Stimulated activated CD4-positive, alpha-beta T cell treated with anti-CD3 and anti-CD28 coated beads, Interleukin-15, amount 100 ng/mL, for 1 hour (primary cell): ENCODE results near the gene ALAD.
"Not testable (repeated sequence)": the region's sequence is repeated elsewhere in the genome, so short reads cannot be mapped to it uniquely, and the experiment has no call there.

Source experiments
- DNase-seq, 2 donors: peaks; one replicate each; pipeline ENCODE4 v3.0.0-alpha.2; 2020; ENCODE audit warnings: low read depth in 1 of 2, low spot score in 1 of 2

Gene ALAD

DNA sequence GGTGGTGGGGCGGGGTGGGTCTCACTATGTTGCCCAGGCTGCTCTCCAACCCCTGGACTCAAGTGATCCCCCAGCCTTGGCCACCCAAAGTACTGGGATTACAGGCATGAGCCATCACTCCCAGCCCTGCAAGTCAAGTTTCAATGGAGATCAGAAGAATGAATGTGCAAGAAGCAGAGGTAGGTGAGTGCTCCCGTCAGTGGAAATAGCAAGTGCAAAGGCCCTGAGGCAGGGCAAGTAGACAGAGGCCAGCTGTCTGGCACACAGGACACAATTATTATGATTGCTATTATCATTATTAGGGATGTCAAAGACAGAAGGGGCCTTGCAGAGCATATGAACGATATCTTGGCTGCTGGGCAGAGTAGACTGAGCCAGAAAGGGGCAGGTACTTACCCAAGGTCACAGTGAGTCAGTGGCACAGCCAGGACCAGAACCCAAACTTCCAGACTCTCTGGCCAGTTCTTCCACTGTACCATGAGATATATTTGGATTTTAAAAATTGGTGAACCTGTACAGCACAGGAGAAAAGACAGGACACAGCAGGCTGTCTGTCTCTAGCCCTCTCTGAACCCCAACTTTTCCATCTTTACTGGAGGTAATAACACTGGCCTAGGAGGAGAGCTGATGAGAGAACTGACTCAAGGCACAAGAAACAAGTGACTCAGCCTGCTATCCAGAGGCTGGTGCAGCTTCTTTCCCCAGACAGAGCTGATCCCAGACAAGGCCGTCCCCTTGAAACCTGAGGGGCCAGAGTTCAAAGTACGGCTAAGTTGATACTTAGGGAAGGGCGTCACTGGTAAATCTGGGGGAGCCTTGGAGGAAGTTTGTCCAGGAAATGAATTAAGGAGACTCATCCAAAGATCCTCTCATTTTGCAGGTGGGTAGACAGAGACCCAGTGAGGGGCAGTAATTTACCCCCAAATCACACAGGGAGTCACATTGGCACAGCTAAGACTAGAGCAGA lies 25.7 kb downstream of the ALAD start:
- DNase-seq, result no peak

DNA sequence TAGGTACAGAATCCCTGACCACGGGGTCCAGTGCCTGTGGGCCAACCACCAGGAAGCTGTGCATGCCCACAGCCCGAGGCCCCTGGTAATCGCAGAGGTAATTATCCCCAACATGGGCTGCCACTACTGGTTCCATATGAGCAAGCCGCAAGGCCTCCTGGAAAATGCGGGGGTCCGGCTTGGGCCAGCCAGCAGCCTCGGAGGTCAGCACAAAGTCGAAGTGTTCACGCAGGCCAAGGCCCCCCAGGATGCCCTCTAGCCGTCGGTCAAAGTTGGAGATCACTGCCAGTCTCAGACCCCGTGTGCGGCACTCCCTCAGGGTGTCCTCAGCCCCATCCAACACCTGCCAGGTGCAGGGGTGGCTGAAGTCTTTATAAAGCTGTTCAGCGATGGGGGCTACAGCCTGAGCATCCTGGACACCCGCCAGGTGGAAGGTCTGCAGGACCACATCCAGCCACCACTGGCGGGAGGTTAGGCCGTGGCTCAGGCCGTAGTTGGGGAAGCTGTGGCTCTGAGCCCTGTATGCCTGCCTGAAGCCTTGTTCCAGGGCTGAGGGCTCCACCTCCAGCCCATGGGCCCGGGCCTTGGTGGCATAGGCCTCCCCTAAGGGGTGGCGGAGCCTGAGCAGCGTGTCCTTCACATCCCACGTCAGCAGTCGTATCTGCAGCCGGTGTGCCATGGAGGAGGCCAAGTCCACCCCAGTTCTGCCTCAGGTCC lies 27.2 kb downstream of the ALAD start:
- no peak for DNase-seq

DNA sequence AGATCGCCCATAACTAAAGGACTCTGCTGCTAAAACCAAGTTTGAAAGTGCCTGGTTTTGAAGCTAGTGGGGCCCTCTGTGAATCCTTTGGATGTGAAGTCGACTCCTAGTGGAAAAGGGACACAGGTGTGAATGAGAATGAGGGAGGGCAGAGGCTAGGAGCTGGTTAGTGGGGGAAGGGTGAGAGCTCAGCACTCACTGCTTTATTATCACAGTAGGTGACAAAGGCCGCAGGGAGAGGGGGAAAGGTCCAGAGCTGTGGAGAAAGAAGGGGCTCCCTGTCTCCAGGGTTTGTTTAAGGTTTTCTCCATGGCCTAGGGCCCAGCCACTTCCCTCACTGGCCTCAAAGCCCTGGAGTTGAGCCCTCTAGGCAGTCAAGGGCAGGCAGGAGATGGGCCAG lies 27.8 kb downstream of the ALAD start:
- DNase-seq, result no peak

DNA sequence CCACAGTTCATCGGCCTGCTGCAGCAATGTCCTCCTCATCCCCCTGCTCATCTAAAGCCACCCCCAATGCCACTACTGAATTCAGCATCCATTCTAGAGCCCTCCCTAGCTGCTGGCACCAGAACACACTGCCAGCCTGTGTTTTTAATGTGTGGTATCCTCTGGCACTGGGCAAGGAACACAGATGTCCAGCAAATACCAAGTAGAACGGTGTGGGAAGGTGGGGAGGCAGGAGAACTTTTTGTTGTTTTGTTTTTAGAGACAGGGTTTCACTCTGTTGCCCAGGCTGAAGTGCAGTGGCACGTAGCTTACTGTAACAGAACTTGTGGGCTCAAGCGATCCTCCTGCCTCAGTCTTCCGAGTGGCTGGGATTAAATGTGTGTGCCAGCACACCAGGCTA lies 29.0 kb downstream of the ALAD start:
- no peak for DNase-seq

GRCh38 chr9:113370806-113371325 lies 30.2 kb downstream of the ALAD start:
- no peak for DNase-seq

DNA sequence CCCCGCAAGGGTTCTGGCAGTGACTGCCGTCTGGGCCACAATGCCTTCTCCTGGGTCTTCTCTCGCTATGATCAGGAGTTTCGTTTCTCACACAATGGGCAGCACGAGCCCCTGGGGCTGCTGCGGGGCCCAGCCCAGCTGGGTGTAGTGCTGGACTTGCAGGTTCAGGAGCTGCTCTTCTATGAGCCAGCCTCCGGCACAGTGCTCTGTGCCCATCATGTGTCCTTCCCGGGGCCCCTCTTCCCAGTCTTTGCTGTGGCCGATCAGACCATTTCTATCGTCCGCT lies 31.3 kb downstream of the ALAD start:
- DNase-seq, result no peak

GRCh38 chr9:113368982-113369854 lies 31.9 kb downstream of the ALAD start:
- DNase-seq, result no peak

DNA sequence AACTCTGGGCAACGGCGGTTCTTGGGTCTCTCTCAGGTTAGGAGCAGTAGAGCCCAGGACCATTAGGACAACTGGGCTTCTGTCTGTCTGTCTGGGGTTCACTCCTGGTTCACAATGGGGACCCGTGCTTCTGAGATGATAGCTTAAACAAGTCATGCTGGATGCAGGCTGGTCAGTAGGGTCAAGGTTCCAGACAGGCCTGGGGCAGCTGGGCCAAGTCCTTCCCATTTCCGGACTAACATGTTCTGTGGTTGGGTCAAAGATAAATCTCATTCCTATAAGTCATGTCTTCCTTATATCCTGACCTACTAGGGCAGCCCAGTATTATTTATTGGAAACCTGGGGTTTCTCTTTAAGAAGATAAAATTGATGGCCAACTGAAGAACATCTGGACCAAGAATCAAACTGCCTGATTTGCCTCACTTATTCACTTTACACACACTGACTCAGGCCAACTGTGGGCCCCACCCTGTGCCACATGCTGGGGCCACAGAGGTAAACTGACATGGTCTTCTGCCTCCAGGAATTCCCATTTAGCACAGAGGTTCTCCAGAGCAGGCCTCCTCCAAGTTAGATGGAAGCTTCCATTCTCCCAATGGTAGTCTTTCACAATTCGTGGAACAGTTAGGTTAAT lies 32.6 kb downstream of the ALAD start:
- DNase-seq, result no peak

- not testable (repeated sequence) for DNase-seq
These were observed 35.4 kb downstream of the ALAD start for GRCh38 chr9:113365652-113366051.

GRCh38 chr9:113364951-113365350 lies 36.1 kb downstream of the ALAD start:
- DNase-seq, result no peak

- DNase-seq, result no peak
These were observed 37.7 kb downstream of the ALAD start for GRCh38 chr9:113363336-113363735.

DNA sequence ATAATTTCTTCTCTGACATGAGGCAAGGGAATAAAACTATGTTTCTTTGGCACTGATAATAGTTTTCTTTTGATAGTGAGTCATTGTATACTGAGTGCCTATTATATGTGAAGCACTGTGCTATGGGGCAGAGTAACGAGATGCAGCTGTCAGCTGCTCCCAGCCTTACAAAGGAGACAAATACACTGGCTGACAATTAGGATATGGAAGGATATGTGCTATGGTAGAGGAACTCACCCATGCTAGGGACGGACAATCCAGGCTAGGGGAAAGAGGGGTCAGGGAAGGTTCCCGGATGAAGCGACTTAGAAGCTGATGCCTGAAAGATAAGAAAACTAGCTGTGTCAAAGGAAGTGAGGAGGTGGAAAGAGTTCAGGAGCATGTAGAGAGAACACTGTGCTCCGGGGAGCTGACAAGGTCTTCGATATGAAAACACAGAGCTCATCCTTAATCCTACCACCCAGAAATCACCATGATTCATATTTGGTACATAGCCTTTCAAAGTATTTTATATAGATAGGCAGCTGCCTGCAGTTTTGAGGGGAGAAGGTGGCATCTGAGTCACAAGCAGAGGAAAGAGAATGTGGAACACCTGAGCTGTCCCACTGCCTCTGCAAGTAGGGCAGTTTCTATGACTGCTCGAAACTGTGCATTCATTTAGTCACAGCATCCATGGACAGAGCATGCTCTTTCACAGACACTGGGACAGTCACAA lies 39.6 kb downstream of the ALAD start:
- no peak for DNase-seq

GRCh38 chr9:113360242-113360842 lies 40.7 kb downstream of the ALAD start:
- DNase-seq, result no peak

DNA sequence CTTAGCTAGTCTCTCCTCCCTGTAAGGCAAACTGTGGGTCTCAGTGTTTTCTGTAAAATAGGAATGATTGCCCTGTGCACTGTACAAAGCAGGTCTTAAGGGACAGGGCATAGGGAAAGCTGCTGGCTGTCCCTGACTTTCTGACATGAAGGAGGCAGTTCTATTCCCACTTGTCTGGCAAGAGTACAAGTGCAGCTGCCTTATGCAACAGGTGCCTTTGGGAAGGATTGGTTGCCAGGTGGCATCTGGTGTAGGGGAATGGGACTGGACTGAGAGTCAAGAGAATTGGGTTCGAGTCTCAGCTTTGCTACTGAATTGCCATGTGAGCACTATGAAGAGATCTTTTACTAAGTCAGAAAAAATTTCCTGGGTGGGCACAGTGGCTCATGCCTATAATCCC lies 41.7 kb downstream of the ALAD start:
- DNase-seq, result no peak

DNA sequence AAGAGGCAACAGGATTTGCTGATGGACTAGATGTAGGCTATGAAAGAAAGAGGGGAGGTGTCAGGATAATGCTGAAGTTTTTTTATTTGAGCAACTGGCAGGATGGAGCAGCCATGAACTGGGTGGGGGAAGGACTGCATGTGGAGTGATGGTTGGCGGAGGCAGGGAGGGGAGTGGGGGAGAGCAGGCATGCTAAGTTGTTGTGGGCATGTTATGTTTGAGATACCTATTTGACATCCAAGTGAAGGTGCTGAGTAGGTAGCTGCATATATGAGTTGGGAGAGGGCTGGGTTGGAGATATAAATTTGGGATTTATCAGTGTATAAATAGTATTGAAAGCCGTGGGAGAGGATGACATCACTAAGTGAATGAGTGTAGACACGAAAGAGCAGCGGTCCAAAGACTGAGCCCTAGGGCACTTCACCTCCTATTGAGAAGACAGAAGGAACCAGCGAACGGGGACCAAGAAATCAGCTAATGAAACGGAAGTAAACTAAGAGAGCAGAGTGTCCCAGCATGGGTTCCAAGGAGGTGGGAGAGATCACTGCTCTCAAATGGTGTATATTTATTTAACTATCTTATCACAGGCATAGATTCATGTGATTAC lies 44.3 kb downstream of the ALAD start:
- DNase-seq, result no peak

DNA sequence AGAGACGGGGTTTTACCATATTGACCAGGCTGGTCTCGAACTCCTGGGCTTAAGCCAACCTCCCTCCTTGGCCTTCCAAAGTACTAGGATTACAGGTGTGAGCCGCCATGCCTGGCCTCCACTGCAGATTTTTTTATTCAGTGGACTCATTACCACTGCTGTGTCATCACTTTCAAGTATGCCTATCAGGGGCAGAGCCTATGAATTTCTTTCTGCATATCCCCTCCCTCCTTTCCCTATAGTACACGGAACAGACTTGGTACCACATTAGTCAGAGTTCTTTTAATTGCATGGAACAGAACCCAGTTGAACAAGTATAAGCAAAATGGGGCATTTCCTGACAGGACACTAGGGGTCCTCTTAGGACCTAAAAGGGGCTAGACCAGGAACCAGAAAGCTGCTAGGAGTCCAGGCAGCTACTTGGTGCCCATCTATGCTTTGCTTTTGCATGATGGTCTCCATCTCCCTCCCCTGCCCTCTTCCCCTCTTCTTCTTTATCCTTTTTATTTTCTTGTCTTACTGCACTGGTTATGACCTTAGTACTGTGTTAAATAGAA lies 46.0 kb downstream of the ALAD start:
- no peak for DNase-seq

DNA sequence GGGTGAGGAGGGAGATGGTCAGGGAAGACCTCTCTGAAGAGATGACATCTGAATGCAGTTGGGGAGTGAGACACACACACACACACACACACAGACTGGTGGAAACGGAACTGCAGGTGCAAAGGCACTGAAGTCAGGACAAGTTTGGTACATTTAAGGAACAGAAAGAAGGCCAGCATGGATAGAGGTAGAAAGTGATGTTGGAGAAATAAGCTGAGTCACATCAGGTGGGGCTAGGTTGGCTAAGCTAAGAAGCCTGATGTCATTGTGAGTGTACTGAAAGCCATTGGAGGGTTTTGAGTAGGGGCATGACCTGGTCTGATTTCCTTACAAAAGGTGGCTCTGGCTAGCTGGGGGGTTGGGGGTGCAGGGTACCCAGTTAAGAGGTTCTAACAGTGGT lies 48.7 kb downstream of the ALAD start:
- DNase-seq, result no peak

DNA sequence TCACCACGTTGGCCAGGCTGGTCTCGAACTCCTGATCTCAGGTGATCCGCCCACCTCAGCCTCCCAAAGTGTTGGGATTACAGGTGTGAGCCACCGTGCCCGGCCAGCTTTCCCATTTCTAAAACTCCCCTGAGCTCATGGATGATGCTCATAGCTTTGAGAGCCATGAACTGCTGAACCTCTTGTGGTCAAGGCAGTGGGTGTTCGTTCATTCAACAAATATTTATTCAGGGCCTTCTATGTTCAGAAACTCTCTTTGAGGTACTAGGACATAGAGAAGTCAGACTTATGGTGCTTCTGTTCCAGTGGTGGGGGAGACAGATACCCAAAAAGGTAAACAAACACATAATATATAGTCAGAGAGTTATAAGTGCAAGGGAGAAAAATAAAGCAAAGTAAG lies 49.1 kb downstream of the ALAD start:
- no peak for DNase-seq

- no peak for DNase-seq
These were observed 50.1 kb downstream of the ALAD start for GRCh38 chr9:113350937-113351336.
